ELR (cell line): ENCODE measurements around the gene F2.

Experiments used
- DNase-seq: peaks from one replicate; pipeline ENCODE4 v3.0.0-alpha.2; 2015; ENCODE audit warnings: low read depth

F2 gene

DNA sequence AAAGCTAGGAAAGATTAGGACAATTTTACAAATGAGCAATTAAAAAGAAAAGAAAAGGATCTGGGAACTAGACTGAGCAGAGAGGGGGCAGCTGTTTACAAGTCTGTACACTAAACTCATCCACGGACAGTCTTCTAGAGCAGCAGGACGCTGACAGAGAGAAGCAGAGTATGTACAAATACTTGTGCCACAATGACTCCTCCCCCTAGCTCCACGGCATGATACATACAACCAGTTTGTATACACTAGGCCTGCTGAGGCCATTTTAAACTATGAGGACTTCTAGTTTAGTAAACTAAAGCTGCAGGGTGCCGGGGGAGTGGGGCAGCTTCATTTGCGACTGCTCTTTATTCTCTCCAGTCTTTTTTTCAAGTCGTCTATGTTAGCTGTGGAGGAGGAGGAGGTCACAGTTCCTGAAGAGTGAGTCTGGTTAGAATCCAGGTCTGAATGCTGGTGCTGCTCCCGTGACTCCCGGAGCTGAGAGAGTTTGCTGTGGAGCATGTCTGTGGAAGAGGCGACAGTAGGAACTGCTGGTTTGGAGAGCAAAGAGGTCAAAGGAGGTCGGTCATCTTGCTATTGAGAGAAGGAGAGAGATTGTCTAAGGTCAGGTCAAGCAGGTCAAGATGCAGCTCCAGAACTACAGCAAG lies 24.8 kb downstream of the F2 start:
- DNase-seq, result no peak

DNA sequence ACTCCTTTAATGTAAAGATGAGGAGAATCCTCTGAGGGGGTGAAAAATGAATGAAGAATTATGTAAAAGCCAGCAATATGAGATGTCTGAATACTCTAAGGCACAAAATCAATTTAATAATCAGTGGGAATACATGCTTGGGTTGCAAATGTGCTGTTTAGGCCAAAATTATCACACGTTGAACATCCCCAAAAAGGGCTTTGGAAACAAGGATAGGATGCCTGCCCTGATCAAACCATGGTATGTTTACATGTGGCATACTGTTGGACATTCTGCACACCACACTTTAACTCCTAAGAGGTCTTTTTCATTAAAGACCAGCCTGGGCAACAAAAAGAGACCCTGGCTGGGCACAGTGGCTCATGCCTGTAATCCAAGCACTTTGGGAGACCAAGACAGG lies 26.3 kb downstream of the F2 start:
- DNase-seq, result no peak

DNA sequence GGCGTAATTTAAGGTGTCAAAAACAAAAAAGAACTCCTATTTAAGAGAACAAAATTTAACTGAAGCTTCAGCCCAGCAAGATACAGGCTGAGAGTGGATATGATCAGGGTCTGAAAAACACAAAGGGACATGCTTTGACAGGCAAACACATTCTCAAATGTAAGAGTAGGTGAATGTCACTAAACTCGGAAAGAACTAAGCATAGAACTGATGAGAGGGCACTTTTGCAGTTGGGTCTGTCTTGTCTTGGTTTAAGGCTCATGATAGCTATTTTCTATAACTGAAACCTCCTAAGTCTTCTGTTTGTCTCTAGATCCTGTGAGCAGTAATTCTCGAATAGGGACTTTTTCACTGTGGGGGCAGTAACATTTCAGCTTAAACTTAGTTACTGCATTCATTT lies 27.0 kb downstream of the F2 start:
- no peak for DNase-seq

DNA sequence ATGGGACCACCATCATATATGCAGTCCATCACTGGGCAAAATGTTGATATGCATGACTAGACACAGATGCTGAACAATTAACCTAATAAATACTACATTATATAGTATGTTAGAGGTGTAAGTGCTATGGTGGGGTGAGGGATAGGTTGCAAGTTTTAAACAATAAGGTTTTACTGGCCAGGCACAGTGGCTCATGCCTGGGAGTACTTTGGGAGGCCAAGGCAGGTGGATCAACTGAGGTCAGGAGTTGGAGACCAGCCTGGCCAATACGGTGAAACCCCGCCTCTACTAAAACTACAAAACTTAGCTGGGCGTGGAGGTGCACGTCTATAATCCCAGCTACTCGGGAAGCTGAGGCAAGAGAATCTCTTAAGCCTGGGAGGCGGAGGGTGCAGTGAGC lies 28.1 kb downstream of the F2 start:
- no peak for DNase-seq

DNA sequence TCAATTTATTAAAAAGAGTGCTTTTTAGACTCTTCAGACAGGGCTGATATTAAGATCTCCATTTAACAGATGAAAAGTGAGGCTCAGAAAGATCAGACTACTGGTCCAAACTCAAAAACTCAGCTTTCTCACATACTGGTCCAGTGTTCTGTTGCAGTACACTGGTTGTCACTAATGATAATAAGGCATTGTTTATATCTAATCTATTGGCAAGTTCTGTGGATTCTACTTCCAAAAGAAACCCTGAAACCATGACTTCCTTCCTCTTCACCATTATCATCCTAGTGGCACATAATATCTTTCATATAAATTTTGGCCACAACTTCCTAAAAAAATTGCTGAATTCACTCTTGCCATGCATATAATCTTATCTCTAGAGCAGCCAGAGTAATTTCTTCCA lies 36.9 kb downstream of the F2 start:
- DNase-seq, result no peak

DNA sequence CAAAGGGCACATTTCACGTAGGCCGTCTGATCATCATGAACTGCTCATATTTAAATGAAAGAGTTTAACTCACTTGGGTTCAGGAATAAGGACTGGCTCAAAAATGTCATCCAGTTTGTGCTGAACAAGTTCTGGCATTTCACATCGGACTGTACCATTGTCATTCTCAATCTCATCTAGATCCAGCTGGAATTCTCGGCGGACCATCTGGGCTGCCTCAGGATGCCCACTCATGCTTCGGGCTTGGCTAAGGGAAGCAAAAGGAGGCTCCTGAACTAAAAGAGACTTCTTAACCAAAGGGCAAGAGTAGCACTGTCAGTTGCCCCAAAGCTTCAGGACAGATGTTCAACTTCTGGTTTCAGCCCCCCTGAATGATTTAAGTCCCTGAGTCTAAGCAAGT lies 40.2 kb downstream of the F2 start:
- no peak for DNase-seq

DNA sequence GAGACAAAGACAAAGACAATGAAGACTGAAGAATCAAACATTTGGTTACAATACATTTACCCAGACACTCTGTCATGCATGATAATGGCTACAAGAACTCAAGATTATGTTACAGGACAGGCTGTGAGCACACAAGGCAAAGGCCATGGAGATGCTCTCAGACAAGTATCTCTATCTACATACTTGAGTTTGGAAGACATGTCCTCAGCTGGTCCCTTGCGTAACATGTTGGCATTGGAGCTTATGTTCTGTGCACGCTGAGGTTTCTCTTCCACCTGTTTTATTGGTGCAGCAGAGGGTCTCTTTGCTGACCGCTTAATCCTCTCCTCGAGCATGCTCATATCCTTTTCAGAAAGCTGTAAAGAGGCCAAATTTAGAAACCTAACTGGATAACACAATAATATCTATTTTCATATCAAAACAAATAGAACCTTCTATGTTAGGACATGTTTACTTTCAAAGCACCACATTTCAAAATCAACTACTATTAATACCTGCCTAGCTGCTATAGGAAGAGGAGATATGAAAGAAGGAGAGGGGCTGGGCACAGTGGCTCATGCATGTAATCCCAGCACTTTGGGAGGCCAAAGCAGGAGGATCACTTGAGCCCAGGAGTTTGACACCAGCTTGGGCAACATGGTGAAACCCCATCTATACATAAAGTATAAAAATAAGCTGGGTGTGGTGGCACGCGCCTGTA lies 41.6 kb downstream of the F2 start:
- no peak for DNase-seq

DNA sequence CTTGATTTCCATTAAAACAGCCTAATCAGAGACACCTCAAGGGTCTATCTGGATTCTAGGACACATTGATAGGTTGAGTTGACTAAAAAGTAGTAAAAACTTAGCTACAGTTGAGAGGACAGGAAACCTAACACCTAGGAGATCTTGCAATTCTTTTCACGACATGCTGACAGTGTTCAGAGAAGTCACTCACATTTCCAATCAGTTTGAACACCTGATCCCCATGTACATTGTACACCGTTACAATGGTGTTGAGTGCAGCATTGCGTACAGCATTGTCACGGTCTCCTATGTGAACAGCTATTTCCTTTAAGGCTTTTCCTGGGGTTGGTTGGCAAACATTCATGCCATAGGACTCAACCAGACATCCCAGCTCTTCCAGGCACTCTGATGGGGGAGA lies 42.8 kb downstream of the F2 start:
- no peak for DNase-seq

DNA sequence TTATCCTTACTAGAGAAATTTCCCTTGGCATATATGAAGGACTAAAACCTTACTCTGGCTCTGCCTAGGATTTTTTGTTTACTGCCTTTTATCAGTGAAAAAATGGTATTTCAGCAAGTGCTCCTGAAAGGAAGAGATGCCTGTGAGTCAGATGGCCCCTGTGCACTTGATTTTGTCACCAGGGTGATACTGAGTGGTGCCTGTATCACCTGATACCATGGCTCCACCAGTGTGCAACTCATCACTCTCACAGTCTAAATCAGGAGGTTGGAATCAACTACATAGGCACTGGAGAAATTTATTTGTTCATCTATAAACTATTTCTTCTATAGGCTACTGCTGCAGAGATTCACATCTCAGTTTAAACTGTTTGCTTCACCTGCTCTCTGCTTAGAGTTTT lies 43.2 kb downstream of the F2 start:
- DNase-seq, result no peak

DNA sequence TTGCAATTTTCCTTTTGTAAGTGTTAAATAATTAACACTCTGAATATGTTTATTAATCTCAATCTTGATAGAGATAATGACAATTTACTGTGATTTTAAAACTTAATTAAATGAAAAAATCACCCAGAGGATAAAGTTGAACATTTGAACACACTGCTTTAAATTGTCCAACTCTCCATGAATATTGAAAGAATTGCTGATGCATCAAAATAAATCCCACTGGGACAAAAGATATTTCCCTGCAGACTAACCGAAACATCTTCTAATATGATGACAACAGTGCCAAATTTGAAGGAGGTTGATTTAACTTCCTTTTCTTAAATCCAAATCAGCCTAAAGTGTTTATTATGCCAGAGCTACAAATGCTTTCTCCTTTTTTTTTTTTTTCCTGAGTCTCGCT lies 47.6 kb downstream of the F2 start:
- DNase-seq, result no peak

DNA sequence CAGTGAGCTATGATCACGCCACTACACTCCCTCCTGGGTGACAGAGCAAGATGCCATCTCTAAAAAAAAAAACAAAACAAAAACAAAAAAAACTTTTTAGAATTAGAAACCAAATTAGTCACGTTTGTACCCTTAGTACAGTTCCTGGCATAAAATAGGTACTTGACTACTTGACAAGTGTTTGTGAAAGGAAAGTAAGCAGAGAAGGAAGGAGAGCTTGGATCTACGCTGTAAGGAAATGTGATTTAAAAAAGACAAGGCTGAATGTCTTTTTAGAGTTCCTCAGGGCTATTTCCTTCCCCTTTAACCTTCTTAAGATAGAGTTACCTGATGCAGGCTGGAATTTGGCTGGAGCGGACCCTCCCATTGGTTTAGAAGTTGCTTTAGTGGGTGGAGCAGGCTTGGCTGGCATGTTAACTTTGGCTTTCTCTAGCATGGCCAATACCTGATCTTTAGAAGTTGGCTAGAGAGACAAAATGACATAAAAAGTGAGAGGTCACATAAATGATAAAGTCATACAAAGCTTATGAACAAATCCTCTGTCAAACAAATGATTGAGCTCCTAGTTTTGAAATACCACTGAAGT lies 50.7 kb downstream of the F2 start:
- DNase-seq, result no peak

DNA sequence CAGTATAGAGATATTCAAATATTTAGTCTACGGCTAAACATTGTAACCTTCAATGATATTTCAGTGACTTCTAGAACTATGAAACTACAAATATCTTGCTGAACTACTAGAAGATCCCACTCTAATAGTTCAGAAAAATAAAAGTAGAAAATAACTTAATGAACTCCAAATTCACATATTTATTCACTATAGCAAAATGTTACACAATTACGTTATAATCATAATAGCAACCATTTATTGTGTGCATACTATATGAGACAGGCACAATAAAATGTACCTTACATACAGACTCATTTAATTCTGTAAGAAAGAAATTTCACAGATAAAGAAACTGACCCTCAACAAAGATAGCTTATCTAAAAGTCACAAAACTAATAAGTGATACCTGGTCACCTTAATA lies 57.9 kb downstream of the F2 start:
- no peak for DNase-seq

DNA sequence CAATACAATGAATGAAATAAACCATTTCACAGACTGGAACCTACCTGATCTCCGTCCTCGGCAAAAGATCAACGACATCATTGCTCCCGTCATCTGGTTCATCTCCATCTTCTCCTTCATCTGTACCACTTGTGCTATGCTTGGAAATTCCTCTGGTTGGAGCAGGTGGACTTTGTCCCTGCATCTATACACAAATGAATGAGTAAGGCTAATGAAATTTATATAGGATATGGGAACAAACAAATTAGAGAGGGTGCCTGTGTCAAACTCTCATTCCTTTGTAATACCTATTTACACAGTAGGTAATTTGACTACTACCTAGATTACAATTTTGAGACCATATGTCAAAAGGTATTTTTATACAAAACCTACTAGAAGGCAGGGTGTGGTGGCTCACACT lies 59.4 kb downstream of the F2 start:
- no peak for DNase-seq
